ENCODE data around the gene CEP162. TPM values are rescaled to one million over a fixed set of nuclear protein-coding genes. Genes with fewer than 3 reads are reported as not detected.
"Not testable (repeated sequence)": the region's sequence is repeated elsewhere in the genome, so short reads cannot be mapped to it uniquely, and the experiment has no call there.

Gene CEP162
- total and polyA plus RNA-seq, 8 donors = 1.4 to 33.9 (median 8.0) TPM

- WGBS, 5 donors = 98 to 100% (median 100%) methylated on average over 1 of the region's 1 CpG
- peaks cover 14 to 53% (median 45%) of the 10 kb centered on the region in 4 donors for H3K36me3 ChIP-seq
- no peaks in the 10 kb centered on the region for H3K27me3 ChIP-seq
- H3K27ac ChIP-seq = no peak overlapping the region
- DNase-seq = no peak
- H3K9me3 ChIP-seq = no peaks in the 10 kb centered on the region
- TF ChIP-seq CTCF (IDR thresholded peaks at IDR 0.05) (no peak), POLR2A (IDR thresholded peaks at IDR 0.05) (no peak), POLR2AphosphoS5 (IDR thresholded peaks at IDR 0.05) (no peak), EP300 (IDR thresholded peaks at IDR 0.05) (no peak)
- H3K4me3 ChIP-seq = no peak overlapping the region
- H3K4me1 ChIP-seq = no peaks in the 10 kb centered on the region
- intact Hi-C loops (cut with DNase I; ENCODE audit: low total_unique reads) = no loop called here
Measured at GRCh38 chr6:84167457-84167856, 60.0 kb downstream of the CEP162 start.

GRCh38 chr6:84166395-84166794 is 61.0 kb downstream of the CEP162 start:
- Histone ChIP-seq H3K9me3 (no peaks in the 10 kb centered on the region), H3K4me3 (no peak overlapping the region), H3K27ac (no peak overlapping the region), H3K27me3 (no peaks in the 10 kb centered on the region), H3K4me1 (no peaks in the 10 kb centered on the region), H3K36me3 (peaks cover 9 to 47% (median 42%) of the 10 kb centered on the region in 4 donors)
- no peak for DNase-seq
- TF ChIP-seq CTCF (IDR thresholded peaks at IDR 0.05) = no peak
- no peak for TF ChIP-seq POLR2A (IDR thresholded peaks at IDR 0.05)
- no peak for TF ChIP-seq POLR2AphosphoS5 (IDR thresholded peaks at IDR 0.05)
- TF ChIP-seq EP300 (IDR thresholded peaks at IDR 0.05) = no peak
- intact Hi-C loops (cut with DNase I; ENCODE audit: low total_unique reads) = no loop called here

DNA sequence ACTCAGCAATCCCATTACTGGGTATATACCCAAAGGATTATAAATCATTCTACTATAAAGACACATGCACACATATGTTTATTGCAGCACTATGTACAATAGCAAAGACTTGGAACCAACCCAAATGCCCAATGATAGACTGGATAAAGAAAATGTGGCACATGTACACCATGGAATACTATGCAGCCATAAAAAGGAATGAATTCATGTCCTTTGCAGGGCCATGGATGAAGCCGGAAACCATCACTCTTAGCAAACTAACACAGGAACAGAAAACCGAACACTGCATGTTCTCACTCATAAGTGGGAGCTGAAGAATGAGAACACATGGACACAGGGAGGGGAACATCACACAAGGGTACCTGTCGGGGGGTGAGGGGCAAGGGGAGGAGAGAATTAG is 63.1 kb downstream of the CEP162 start:
- WGBS, 5 donors = 94 to 100% (median 97%) methylated on average over 3 of the region's 3 CpGs
- H3K27me3 ChIP-seq; intact Hi-C loops (cut with DNase I; ENCODE audit: low total_unique reads); H3K27ac ChIP-seq; H3K4me3 ChIP-seq; H3K4me1 ChIP-seq; DNase-seq; H3K9me3 ChIP-seq: not testable (repeated sequence)
- H3K36me3 ChIP-seq = peaks cover 0 to 51% (median 44%) of the 10 kb centered on the region in 4 donors

GRCh38 chr6:84161190-84161589 is 66.3 kb downstream of the CEP162 start:
- TF ChIP-seq EP300 (IDR thresholded peaks at IDR 0.05) (no peak), POLR2AphosphoS5 (IDR thresholded peaks at IDR 0.05) (no peak), CTCF (IDR thresholded peaks at IDR 0.05) (no peak), POLR2A (IDR thresholded peaks at IDR 0.05) (no peak)
- WGBS, 5 donors = 64 to 90% (median 85%) methylated on average over 2 of the region's 2 CpGs
- no peak for DNase-seq
- intact Hi-C loops (cut with DNase I; ENCODE audit: low total_unique reads) = no loop called here
- Histone ChIP-seq H3K36me3 (peaks cover 0 to 71% (median 43%) of the 10 kb centered on the region in 4 donors), H3K9me3 (no peaks in the 10 kb centered on the region), H3K4me3 (no peak overlapping the region), H3K4me1 (no peaks in the 10 kb centered on the region), H3K27ac (no peak overlapping the region), H3K27me3 (no peaks in the 10 kb centered on the region)

- TF ChIP-seq CTCF (IDR thresholded peaks at IDR 0.05) = no peak
- TF ChIP-seq EP300 (IDR thresholded peaks at IDR 0.05) = no peak
- no peak for TF ChIP-seq POLR2AphosphoS5 (IDR thresholded peaks at IDR 0.05)
- no peak for TF ChIP-seq POLR2A (IDR thresholded peaks at IDR 0.05)
- intact Hi-C loops (cut with DNase I; ENCODE audit: low total_unique reads) = no loop called here
- Histone ChIP-seq H3K4me1 (no peaks in the 10 kb centered on the region), H3K4me3 (no peak overlapping the region), H3K27me3 (no peaks in the 10 kb centered on the region), H3K27ac (no peak overlapping the region), H3K36me3 (peaks cover 12 to 74% (median 65%) of the 10 kb centered on the region in 4 donors), H3K9me3 (no peaks in the 10 kb centered on the region)
- no peak for DNase-seq
- 81 to 90% (median 86%) methylated on average over 4 of the region's 4 CpGs for WGBS, 5 donors
Measured at GRCh38 chr6:84156306-84156705, 71.1 kb downstream of the CEP162 start.

Data from stomach (tissue), 9 donors.